CD4-positive, alpha-beta T cell treated with Interleukin-10 for 1 hour (primary cell): ENCODE results near the gene PCSK1N.
"Not testable (repeated sequence)": the region's sequence is repeated elsewhere in the genome, so short reads cannot be mapped to it uniquely, and the experiment has no call there.

ENCODE experiments used
- DNase-seq: peaks from one replicate; pipeline ENCODE4 v3.0.0-alpha.2; 2020

The PCSK1N gene

DNA sequence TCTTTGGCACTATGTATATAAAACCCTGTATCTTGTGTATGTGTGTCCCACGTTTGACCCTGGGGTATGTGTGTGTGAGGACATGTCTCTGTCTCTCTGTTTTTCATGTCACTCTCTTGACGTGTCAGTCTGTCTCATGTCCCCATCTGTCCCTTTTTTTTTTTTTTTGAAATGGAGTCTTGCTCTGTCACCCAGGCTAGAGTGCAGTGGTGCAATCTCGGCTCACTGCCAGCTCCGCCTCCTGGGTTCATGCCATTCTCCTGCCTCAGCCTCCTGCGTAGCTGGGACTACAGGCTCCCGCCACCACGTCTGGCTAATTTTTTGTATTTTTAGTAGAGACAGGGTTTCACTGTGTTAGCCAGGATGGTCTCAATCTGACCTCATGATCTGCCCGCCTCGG lies 16.0 kb downstream of the PCSK1N start:
- DNase-seq: not testable (repeated sequence)

DNA sequence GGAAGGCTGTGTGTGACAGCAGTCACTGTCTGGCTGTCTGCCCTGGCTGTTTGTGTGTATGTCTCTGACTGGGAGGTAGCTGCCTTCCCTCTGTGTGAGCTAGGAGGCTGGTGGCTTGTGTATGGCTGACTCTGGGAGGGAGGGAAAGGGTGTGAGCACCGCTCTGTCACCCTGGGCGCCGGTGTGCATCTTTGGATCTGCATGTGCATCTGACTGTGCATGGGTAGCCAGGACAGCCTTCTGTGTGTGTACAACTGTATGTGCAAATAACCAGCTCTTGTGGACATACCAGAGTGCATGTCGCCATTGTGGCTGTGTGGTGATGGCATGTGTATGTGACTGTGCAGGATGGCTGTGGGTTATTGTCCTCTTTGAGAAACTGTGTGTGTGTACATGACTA lies 16.5 kb downstream of the PCSK1N start:
- no peak for DNase-seq

DNA sequence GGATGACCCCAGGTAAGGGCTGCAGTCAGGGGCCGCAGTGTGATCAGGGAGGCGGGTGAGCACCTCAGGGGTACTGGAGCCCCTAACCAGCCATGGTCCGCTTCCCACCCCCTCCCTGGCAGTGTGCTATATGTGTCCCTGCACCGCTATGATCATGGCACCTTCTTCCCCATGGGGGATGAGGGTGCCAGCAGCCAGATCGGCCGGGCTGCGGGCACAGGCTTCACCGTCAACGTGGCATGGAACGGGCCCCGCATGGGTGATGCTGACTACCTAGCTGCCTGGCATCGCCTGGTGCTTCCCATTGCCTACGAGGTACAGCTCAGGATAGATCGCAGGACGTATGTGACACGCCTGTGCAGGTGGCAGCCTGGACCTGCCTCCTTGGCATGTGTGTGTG lies 17.3 kb downstream of the PCSK1N start:
- no peak for DNase-seq

DNA sequence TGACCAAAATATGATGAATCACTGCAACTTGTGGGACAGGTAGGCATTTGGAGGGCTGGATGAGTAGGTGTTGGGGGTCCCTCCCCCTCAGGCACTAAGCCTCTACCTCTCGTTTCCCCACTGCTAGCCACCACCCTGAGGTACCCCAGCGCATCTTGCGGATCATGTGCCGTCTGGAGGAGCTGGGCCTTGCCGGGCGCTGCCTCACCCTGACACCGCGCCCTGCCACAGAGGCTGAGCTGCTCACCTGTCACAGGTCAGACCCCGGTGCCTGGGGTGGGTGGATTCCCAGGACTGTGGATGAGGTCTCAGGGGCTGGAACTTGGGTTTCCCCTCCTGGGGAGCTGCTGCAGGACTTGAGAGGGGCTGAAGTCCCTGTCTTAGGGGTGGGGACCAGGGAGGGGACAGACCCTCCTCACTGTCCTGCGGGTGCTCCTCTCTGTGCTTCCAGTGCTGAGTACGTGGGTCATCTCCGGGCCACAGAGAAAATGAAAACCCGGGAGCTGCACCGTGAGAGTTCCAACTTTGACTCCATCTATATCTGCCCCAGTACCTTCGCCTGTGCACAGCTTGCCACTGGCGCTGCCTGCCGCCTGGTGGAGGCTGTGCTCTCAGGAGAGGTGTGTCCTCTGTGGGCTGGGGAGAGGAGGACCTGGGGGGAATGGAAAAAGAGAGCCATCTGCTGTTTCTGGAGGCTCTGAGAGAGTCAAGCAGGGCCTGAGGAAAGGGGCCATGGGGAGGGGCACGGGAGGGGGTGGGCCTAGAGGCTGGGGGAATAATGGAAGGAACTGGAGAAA lies 19.2 kb downstream of the PCSK1N start:
- DNase-seq: no peak

DNA sequence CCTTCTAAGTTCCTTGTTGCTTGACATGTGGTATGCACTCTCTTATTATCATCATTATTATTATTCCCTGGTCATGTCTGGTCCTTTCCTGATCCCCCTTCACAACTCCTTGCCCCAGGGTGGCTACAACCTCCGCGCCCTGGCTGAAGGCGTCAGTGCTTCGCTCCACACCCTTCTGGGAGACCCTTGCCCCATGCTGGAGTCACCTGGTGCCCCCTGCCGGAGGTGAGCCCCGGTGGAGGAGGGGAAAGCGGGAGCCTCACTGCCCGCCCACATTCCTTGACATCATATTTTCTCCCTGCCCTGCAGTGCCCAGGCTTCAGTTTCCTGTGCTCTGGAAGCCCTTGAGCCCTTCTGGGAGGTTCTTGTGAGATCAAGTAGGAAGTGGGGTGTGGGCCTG lies 20.1 kb downstream of the PCSK1N start:
- no peak for DNase-seq

DNA sequence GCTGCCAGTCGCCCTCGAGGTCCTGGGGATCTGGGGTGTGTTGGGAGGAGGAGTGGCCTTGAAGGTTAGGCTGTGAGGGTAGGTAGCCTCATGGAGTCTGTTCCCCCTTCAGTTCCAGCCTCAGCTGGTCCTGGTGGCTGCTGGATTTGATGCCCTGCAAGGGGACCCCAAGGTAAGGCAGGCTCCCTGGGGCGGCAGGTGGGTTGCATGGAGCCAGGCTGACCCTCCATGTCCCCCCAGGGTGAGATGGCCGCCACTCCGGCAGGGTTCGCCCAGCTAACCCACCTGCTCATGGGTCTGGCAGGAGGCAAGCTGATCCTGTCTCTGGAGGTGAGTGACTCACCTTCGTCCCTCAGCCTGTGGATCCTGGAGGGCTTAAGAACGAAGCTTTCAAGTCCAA lies 20.7 kb downstream of the PCSK1N start:
- DNase-seq: no peak

DNA sequence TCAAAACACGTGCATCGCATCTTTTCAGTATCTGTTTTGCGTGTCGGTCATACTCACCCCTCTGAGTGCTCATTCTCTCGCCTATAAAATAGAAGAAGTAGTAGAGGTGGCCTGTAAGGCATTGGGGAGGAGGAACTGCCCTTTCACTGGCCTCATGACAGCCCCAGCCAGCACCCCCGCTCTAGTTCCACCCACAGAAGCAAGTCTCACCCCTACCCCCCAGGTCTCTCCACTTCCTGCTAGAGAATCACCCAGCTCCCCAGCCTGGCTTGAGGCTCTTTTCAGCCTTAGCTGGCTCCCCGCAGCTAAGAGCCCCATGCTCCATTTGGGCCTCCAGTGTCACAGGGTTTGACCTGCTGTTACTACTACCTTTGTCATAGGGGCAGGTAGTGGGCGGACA lies 21.8 kb downstream of the PCSK1N start:
- no peak for DNase-seq

DNA sequence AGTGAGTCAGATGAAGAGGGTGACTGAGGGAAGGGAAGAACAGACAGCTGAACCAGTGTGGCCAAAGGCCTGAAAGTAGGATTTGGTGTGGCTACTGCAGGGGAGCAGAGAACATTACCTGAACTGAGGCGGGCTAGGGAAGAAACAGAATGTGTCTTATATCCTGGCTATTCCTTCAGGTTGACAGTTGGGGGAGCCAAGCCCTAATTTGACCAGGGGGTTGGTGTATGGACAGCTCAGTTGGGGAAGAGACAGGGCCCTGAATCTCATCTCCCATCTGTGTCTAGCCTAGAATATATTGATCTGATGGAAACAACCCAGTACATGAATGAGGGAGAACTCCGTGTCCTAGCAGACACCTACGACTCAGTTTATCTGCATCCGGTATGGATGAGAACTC lies 29.3 kb downstream of the PCSK1N start:
- DNase-seq: no peak

DNA sequence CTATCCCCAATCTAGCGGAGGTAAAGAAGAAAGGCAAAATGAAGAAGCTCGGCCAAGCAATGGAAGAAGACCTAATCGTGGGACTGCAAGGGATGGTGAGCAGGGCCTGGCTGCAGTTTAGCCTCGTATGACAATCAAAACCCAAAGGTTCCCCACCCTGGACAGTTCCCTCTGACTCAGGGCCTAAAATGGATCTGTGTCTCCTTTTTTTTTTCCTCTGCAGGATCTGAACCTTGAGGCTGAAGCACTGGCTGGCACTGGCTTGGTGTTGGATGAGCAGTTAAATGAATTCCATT lies 32.6 kb downstream of the PCSK1N start:
- DNase-seq: no peak

DNA sequence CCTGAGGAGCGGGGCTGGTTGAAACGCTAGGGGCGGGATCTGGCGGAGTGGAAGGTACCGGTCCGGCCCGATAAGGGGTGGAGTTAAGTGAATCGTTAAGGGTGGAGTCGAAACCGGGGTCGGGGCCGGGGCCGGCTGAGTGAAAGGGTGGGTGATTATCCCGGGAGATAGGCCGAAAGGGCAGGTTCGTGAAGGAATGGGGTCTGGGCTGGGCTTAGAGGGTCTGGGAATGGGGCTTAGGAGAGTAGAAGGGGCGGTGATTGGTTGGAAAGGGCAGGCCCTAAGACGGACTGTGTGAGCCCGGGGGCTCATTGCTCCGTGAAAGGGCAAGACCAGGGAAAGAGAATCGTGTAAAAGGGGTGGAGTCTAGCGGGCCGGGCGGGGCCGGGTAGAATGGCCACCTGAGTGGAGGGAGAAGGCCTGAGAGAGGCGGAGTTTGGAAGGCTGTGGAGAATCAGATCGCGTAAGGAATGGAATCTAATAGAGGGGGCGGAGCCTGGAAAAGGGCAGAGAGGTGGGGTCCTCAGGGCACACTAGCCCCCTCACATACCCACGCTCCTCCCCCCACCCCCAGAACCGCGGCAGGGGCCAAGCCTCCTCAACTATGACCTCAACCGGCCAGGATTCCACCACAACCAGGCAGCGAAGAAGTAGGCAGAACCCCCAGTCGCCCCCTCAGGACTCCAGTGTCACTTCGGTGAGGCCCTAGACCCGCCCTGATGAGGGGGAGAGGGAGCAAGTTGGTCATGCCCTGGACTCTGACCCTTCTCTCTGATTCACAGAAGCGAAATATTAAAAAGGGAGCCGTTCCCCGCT lies 33.1 kb downstream of the PCSK1N start:
- DNase-seq: peak; percentile 72

DNA sequence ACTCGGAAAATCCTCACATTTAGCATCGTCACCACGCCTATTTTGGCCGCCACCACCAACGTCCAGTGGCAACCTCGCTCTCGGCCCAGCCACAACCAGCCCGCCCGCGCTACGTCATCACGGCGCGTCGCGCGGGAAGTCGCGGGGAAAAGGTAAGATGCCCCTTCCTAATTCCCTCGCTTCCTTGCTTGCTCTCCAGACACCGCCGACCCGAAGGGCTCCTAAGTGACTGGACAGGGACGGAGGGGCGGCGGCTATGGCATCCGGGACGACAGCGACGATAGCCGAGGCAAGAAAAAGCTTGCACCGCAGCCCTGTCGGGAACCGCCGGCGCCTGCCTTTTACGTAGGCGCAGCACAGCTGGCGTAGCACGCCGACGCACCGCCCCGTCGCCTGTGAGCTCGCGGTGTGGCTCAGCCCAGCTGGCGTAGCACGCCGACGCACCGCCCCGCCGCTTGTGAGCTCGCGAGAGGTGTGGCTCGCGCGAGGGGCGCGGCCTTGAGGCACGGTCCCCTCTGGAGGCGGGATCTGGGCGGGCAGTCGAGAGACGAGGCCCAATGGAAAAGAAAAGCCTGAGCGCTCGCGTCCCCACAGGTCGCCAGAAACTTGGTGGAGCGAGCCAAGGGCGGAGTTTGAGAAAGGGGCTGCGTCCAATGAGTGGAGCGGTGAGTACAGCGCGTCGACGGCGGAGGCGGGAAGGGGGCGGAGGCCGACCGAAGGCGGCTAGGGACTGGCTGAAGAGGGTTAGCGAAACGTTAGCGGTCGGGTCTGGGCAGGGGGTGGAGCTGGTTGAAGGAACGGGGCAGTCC lies 33.9 kb downstream of the PCSK1N start, which contains the start of gene HDAC6:
HDAC6 (plus strand) TSS at position 788 of the 809 bp plus-strand sequence. CDS start 626 bp downstream, outside the sequence.
- DNase-seq: peak; percentile 98

DNA sequence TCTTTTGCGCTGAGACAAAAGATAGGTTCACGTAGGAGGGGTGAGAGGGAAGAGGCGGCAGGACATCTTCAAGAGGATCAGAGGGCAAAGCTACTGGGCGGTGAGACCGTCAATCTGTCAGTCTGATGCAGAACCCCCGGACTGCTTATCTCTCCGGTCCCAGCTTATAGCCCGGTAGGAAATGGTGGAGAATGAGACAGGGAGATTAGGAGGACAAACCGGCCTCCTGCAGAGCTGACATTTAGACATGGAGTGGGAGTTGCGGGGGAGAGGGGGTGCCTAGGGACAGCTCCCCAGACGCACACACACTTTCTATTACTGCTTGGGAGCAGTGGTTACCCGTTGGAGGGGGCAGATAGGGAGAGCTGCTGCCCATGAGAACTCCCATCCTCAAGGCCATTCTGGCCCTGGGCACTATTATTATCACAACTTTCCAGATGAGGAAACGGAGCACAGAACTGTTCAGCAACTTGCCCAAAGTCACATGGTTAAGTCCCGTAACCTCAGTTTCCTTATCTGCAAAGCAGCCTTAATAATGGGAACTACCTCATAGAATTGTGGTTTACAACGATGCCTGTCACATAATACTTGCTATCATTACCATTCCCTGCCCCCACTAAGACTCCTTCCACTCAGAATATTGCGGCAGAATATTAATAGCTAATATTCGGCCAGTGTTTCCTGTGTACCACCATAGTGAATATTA lies 34.7 kb downstream of the PCSK1N start:
- no peak for DNase-seq

DNA sequence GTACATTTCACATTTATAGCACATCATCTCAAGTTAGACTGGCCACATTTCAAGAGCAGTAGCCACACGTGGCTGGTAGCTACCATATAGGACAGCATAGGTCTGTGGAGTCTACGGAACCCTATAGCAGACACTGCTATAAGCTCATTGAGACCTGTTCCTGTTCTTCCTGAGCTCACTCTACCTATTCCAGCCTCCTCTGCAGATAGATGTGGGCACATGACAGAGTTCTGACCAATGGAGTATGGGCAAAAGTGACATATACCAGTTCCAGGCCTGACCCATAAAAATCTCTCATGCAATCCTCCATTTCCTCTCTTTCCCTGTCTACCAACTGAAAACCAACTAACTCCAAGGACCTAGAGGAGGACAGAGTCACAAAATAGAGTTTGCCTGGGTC lies 37.1 kb downstream of the PCSK1N start:
- no peak for DNase-seq

DNA sequence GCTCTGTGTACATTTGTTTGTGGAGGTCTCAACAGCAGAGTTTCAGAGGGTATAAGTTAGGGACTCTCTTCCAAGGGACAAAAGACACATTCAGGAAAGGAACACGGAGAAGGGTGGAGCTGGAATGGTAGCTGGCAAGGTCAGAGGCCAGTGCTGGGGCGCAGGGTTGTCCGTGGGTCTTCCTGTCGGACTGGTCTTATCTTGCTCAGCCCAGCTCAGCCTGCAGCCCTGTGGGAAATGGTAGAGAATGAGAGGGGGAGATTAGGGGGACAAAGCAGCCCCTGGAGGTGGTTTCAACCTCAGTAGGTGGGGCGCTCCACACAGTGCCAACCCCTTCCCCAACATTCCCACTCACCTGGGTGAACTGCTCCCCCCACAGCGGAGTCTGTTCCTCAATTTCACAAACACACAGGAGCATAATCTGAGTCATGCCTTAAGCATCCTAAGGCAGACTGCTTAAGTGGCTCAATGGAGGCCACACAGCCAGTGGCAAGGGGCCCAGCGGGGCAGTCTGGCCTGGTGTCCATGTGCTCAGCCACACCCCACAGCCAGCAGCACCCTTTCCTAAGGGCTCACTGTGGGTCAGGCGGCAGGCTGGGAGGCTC lies 40.4 kb downstream of the PCSK1N start:
- no peak for DNase-seq

DNA sequence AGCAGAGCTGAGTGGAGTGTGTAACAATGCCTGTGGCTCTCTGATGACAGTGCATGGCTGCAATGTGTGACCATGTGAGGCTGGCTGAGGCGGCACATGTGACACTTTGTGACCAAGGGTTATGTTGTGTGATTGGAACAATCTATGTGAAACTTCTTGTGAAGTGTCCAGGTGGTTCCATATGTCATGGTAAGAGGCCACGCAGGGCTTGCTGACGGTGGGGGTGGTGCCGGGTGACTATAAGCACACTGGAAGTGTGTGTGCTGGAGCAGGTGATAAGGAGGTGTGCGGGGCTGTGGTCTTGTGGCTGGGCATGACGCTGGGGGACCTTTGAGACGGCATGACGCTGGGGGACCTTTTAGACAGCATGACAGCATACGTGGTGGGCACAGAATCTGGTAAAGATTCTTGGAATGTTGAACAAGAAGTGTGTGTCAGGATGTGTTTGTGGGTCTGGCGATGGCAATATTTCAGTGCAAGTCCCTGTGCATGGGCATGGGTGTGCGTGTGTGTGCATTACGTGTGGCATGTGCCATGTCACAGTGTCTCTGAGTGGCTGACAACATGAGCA lies 41.0 kb downstream of the PCSK1N start:
- DNase-seq: no peak

DNA sequence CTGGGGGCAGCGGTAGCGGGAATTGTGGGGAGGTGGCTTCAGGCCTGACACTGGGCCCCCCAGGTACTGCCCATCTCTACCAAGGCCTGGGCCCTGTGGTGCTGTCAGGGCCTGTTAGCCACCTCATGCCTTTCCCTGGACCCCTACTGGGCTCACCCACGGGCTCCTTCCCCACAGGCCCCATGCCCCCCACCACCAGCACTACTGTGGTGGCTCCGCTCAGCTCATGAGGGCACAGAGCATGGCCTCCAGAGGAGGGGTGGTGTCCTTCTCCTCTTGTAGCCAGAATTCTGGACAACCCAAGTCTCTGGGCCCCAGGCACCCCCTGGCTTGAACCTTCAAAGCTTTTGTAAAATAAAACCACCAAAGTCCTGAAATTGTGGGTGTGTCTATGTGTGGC lies 41.5 kb downstream of the PCSK1N start:
- DNase-seq: no peak

DNA sequence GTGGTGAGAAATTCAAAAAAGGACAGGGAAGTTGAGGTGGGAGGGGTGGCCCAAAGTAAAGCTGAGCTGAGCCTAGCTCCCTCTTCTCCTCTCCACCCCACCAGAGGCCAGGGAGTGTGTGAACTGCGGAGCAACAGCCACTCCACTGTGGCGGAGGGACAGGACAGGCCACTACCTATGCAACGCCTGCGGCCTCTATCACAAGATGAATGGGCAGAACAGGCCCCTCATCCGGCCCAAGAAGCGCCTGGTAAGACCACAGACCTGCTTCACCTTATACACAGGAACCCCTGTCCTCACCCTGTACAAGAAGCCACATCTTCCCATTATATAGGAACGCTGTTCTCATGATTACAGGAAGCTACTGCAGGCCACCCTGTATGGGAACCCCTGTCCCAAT lies 43.2 kb downstream of the PCSK1N start:
- DNase-seq: no peak

DNA sequence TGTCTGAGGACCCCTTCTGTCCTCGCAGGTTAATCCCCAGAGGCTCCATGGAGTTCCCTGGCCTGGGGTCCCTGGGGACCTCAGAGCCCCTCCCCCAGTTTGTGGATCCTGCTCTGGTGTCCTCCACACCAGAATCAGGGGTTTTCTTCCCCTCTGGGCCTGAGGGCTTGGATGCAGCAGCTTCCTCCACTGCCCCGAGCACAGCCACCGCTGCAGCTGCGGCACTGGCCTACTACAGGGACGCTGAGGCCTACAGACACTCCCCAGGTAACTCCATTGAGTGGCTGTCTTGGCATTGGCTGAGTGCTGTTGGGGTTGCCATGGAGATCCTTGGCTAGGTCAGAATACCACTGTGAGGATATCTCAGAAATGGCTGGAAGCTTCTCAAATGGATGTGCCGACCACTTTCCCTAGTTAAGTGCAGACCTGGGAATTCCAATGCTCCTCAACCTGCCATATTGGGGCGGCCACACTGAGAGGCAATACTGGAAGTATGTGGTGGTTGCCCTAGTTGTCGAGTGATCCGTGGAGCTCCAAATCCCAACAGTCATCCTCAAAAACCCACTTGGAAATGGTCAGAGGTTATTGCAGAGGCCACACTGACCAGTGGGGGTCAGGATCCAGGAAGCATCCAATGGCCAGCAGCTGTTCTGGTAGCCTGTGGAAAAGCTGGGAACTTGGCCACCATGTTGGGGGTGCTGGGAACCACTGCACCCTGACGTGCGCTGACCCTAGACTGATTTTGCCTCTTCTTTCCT lies 44.2 kb downstream of the PCSK1N start:
- no peak for DNase-seq

DNA sequence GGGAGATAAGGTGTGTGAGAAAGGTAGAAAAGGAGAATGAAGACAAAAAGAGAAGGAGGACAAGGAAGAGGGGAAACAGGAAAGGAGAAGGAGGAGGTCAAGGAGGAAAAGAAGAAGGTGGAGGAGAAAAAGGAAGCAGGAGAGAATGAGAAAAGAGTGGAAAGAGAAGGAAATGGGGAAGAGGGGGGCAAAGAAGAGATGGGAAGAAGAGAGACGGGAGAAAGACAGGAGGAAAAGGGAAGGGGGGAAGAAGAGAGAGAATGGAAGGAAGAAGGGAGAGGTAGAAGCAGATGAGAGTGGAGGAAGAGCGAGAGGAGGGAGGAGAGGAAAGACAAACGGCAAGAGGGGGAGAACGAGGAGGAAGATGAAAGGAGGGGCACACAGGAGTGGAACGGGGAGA lies 44.9 kb downstream of the PCSK1N start:
- DNase-seq: no peak

DNA sequence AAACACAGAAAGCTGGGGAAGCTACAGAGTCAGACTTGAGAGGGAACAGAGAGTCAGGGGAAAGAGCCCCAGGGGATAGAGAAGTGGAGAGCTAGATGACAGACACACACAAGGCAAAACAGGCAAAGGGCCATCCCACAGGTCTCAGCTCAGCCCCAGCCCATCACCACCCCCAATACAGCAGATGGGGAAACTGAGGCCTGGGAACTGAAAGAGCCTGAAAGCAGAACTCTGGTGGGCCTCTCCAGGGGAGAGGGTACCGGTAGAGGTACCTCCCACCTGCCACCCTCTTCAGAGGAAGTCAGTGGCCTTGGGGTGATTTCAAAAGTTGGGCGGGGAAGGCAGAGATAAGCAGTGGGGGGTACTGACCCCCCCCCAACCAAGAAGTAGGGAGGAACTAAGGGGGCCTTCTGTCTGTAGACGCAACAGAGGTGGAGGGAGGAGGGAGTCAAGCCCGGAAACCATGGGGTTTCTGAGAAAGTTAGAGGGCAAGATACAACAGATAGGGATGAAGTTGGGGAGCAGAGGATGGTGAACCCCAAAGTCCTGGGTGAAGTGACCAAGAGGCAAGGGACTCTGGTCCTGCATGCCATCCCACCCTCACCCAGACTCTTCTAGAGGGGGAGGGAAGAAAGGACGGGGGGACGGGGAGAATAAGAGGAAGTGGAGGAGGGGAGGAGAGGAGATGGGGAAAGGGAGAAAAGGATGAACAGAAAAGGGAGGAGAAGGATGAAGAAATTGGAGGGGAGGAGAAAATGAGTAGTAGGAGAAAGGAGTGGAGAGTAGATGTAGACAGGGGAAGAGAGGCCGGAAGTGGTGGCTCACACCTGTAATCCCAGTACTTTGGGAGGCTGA lies 45.8 kb downstream of the PCSK1N start:
- peak; percentile 0 for DNase-seq
